GM18502 (cell line): ENCODE measurements around the gene ELAC2.

Experiments
- ATAC-seq: cut with Tn5 transposase; IDR thresholded peaks from one replicate; pipeline ENCODE4 v1.9.1; 2021; ENCODE audit warnings: mild to moderate bottlenecking; ENCODE audit not compliant: unreplicated experiment, poor library complexity

The ELAC2 gene

DNA sequence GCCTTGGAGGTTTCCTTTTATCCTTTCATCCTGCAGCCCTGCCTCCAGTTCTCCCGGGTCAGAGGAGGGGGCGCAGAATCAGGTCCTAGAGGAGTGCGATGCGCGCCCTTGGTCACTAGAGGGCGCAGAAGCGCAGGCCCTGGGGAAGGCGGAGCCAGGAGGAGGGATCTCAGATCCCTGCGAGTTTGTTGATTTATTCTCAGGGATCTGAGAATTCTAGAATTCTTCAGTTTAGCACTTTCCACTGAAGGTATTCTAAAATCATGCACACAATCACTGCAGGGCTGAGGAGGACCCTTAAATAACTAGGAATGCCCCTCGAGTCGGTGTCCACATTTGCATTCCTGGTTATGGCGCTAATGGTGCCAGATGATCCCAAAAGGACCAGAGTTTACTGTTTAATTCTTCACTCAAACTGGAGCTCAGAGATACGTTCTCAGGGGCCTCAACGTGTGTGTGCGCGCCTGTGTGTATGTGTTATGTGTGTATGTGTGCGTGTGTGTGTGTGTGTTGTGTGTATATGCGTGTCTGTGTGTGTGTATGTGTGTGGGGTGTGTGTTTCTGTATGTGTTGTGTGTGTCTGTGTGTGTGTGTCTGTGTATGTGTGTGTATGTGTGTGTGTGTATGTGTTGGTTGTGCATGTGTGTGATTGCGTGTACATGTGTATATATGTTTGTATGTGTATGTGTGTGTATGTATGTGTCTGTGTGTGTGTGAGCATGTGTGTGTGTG is 6.9 kb upstream of the ELAC2 start:
- peak; percentile 95 for ATAC-seq

DNA sequence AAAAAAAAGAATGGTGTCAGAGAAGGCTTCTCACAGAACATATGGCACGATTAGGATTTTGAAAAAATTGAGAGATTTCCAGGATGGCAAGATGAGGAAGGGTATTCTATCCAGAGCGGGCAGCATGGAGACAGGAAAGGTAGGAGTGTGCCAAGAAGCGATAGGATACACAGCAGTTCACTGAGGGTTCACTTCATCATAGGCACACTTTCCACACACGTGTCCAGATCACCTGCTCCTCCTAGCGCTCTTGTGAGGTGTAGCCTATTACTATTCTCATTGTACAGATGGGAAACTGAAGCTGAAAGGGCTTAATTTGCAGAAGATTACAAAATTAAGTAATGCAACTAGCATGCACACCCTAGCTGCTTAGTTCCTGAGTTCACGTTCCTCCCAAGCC is 6.2 kb upstream of the ELAC2 start:
- peak; percentile 43 for ATAC-seq

DNA sequence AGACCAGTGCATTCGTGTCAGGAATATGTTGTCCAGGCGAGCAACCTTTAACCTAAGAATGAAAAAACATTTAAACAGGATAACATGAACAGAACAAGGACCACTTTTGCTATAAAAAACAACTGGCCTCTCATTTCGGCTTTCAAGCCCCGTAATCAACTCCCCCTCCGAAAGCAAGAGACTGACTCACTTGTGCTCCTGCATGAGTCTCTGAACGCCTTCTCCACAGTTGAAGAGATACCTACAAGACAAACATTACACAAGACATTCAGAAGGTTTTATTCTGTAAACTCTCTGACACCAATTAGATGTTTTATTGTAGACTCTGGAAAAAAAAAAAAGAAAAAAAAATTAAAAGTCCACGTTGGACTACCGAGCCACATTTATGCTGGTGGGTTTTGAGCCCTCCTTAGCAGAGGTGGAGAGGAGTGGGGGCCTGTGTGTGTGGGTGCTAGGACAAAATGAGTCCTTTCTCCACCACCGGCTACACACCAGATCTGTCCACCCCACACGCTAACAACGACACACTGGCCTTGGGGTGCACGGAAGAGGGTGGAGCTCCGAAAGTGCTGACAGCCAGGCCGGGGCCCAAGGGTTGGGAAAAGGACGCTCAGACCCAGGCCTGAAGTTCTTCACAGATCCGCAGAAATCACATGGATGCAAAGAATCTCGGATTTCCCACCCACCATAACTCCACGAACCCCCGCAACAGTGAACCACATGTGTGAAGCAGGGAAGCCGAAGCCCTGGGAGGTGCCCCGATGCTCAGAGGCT is 759 bp downstream of the ELAC2 start:
- ATAC-seq, result peak; percentile 12

DNA sequence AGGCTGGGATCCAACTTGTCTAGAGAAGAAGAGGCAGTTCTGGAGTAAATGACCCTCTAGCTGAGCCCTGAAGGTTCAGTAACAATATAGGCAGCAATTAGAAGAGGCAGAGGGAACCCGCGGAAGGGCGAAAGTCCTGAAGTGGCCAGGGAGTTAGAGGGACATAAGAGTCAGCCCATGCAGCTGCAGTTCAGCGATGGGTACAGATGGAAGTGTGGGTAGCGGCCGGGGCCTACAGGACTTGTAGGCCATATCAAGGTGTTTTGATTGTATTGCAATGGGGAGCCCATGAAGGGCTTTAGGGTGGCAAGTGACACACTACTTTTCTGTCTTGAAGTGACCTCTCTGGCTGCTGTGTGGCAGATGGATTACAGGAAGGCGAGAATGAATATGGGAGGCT is 3.0 kb downstream of the ELAC2 start:
- ATAC-seq, result no peak

DNA sequence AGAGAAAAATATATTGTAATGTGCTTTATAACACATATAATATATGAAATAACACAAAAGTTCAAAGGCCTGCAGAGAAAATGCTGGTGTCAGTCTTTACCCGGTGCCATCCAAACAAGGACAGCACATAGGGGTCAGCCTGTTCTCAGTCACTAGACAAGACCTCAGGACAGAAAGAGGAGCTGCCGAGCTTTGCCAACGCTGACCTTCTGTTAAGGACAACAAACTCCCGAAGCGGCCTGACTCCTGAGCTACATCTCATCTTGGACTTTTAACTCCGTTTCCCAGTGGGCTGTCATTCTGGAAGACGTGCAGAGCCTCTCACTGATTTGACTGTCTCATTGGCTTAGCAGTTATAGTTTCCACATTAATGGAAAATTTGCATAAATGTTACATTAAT is 6.9 kb downstream of the ELAC2 start:
- ATAC-seq, result no peak

DNA sequence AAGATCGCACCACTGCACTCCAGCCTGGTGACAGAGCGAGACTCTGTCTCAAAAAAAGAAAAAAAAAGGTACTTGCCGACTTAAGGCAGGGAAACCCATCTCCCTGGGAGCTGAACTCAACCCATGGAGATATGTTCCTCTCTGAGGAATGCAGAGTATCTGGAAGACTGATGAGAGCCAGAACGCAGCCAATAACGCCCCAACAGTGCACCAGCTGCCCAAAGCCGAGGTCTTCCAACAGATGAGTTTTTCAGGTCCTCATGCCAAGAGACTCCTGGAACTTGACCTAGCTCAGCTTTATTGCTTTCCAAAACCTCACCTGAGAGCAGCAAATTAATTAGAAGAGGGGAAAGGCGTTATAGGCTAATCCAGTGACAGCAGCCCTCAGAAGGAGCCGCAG is 9.4 kb downstream of the ELAC2 start:
- no peak for ATAC-seq

DNA sequence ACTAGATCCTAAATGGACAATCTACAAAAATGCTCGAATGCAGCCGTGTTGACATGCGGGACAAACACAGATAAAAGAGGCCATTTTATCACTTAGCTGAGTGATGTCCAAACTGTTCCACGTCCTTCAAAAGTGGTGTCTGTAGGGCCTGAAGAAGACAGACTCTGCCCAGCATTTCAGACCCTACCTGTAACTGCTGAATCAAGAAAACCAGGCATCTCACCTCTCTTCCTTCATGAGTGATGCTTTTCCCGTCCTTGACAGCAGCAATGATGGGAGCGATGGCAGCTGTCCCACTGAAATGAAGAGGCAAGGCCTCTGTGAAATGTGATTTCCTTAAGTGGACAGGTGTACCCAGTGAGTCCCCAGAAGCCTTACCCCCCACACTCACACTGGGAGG is 12.3 kb downstream of the ELAC2 start:
- no peak for ATAC-seq

DNA sequence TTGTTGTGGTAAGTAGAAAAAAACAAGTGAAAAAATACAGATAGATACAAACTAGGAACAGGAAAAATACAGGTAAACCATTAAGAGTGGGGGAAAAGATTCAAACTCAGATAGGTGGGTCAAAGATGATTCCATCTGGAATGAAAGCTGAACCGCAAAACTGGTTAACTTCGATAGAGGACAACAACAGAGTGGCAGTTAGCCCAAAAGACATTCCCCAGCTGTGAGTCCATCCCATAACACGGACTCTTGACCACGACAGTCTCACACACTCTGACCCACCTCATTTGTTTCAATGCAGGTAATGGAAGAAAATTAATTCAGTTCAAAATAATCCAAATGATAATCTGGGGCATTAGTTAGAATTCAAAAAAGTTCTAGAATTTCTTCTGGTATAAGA is 13.5 kb downstream of the ELAC2 start:
- ATAC-seq, result no peak

DNA sequence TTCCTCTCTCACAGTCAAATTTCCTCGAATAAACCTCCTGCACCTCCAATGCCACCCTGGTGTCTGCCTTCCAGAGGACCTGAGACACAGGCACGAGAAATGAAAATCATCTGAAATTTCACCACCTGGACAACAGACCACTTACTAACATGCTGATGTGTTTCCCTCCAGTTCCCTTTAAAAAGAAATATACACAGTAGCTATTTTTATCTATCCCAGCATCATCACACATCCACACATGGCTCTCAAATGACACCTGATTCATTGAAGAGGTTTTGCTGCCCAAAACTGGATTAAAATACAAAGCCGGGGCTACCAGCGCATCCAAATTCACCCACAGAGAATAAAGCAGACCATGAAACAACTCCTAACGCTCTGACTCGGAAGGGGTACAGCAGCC is 13.9 kb downstream of the ELAC2 start:
- no peak for ATAC-seq

DNA sequence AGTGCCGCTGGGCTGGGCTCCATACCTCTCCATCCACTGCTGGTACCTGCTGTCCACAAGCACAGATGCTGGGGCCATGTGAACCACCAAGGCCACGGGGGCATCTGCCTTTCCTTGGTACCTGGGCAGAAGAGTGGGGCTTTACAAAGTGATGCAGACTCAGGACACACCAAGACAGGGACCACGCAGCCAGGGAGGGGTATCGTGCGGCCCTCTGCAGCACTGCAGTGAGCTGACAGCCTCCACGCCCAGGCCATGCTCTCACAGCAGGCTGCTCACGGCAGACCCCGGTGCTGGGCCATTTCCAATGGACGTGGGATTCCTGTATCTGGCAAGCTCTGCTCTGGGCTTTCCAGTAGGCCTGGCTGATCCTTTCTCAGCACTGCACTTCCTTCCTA is 14.4 kb downstream of the ELAC2 start:
- ATAC-seq, result peak; percentile 38

DNA sequence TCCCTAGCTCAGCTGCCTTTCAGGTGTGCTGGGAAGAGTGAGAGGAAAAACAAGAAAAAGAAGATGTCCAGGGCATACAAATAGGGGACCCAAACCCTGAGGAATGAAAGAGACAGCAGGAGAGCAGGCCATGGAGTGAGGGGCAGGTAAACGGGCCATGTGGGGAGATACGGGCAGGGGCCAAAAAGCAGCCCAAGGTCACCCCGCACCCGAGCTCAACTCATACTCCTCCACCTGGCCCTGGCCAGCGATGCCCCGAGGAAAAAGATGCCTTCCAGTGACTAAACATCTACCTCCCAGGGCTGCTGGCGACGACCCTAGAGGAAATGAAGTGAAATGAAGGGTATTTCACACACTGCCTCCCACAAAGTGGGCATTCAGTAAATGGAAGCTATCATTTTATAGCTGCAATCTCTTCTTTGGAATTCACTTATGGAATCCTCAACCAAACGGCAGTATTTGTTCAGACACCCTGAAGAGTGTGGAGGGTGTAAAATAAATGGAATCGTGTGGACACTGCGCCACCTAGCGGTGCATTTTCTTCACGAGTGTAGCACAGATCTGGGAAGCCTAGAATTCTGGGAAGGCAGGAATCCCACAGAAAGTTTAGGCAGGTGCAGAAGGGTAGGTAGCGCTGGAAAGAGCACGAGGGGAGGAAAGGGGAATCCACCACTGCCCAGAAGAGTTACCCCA is 14.9 kb downstream of the ELAC2 start:
- ATAC-seq, result peak; percentile 52

DNA sequence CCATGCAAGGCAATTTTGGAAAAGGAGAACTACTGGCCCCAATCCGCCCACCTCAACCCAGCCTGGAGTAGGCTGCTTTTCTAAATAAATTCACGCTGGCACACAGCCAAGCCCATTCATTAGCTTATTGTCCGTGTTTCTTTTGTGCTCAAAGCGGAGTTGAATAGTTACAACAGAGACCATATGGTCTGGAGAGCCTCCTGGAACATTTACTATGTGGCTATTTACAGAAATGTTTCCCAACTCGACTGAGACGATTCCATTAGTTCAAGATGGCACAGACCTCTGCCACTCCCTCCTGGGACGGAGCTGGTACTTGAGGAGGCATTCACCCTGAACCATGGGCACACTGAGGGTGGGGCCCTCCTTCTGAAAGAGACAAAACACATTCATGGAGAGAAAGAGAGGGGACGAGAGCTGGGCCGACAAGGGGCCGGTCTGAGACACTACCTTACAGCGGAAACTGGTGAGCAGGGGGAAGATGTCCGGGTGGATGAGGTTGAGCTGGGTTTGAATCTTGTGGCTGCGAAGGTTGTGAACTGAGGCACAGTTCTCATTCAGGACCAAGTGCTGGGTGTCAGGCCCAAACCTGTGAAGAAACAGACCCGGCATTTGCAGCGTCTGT is 15.7 kb downstream of the ELAC2 start:
- ATAC-seq, result no peak

DNA sequence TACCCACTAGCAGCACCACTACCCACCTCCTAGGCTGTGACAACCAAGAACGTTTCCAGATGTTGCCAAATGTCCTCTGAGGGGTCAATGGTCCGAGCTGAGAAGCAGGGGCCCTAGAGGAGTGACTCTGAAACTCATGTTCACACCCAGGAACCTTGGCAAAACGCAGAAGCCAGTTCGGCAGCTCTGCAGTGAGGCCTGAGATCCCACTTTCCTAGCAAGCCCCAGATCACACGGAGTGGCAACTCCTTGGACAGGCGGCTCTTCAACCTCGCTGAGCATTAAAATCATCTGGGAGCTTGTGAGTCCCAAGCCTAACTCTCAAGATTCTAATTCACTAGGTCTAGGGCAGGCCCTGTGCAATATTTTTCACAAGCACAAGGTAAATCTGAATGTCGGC is 17.3 kb downstream of the ELAC2 start:
- ATAC-seq, result no peak

DNA sequence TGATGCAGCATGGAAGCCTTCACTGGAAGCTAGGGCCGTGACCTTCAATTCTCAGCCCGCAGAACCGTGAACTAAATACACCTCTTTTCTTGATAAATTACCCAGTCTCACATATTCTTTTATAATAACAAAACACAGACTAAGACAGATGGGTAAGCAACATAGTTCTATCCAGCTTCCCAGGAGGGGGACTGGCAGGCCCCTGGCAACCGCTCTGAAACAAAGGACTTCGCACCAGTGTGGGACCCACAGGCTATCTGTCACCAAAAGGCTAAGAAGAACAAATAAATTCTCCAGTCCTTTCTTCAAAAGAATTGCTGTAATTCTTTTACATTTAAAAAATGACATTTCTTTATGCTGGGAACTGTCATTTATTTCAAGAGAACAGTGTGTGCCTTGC is 19.0 kb downstream of the ELAC2 start:
- no peak for ATAC-seq

DNA sequence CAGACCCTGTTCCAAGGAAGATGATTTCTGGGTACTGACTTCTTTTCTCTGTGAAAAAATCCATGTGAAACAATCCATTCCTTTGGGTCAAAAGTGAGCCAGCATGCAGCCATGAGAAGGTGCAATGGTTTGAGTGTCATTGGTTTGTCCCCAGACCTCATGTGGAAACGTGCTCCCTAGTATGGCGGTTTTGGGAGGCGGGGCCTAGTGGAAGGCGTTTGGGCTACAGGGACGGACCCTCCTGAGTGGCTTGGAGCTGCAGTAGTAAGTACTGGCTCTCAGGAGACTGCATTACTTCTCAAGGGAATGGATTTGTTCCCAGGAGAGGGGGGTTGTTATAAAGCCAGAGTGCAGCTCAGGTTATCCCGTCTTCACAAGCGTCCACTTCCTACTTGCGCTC is 19.4 kb downstream of the ELAC2 start:
- ATAC-seq, result no peak

DNA sequence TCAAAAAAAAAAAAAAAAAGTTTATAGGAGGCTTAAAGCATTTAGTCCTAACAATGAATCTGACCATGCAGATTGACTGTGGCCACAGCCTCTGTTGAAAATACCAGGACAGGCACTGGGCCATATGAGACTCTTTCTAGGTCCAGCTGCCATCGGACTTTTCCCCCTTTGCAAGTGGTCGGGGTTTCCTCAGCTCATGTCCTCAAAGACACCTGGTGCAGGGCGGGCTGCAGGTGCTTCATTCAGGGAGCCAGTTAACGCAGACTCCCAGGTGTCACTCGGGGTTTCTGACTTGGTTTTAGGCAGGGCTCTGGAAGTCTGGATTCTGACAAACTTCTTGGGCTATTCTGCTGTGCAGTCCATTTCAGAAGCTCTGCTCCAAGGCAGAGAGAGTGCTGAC is 20.9 kb downstream of the ELAC2 start:
- ATAC-seq, result no peak

DNA sequence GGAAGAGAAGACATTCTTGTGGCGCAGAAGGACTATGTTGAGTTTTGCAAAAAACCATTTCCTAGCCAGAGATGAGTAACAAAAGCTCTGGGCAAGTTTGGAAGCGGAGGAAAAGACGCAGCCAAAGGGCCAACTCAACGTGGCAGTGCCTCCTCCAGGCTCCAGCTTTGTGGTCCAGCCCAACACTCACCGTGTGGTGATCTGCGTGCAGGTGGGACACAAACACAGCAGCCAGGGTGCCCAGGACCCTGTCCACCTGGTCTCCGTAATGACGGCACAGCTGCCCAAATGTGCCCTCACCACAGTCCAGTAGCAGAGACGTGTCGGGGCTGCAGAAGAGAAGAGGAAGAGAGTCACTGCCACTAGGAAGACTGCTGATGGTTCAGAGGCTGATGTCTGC is 21.5 kb downstream of the ELAC2 start:
- no peak for ATAC-seq

DNA sequence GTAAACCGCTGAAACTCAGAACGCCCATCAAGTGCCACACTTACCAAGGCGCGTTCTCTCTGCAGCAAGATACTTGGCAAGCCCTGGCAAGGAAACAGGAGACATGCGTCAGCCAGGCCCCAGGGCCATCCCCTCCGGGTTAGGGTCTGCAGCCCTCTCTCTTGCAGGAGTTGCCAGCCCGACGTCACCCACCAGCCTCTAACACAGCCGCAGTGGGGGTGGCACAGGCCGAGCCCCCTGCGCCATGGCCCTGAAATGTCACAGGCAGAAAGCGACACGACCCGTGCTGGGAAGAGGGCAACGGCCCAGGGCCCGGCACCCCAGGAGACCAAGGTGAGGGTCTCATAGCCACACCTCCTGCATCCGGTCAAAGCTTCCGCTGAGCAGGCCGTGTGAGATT is 21.9 kb downstream of the ELAC2 start:
- ATAC-seq, result no peak

DNA sequence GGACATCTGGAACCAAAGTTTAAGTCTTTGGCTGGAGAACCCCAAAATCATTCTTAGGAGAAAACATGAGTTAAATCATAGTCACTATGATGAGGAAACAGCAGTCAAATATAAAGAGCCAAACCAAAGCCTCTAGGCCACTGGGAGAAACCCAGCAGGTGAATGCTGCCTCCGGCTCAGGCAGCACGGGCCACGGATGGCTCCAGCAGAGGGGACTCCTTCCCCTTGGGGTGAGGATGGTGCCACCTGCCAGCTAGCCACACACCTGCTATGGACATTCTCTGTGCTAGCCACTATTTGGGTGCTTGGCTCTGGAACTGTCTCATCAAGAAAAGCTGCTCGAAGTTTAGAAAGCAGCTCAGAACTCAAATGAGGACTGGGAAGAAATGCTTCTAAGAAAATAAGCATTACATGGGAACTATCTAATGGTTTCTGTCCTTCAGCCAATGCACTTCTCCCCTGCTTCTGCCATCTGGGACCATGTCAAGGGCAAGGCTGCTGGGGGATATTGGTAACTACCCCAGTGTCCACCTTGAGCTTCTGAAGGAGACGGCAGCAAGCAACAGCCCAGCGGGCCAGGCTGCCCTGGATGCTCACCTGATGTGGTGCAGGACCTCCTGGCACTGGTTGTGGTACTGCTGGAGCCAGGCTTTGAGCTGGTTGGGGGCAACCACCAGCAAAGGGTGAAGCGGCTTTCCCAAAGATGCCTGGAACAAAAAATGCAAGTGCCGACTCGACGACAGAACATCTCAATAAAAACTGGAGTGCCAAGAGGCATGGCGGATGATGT is 22.5 kb downstream of the ELAC2 start:
- ATAC-seq, result no peak

DNA sequence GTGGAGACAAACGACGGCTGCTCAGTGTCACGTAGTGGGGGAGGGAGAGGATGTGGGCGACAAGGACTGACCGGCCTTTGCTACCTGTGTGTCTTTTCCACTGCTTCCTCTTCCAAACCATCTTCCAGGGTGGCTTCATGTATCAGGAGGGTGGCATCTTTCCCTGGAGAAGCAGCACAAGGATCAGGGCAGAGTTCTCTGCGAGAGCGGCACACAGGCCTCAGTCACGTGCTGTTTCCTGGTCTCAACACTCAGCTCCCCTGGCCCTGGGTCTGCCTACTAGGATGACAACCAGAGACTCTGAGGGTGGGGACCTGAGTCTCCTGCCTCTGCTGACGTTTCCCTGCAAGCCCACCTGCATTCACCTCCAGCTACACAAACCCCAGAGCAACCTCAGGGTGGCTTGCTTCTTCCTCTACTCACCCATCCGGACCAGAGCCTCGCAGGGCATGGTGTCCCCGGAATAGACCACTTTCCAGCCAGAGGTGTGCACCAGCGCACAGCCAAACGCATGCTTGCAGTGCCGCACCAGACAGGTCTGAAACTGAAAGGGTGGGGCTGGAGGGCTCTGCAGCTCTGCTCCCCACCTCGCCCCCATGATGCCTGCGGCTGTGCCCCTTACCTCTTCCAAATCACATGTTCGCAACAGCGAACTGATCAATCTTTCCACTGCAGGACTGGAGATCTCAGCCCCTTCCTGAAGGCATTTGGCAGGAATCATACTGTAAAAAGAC is 23.3 kb downstream of the ELAC2 start:
- no peak for ATAC-seq
